GM12878 (cell line): ENCODE measurements around the gene HSPE1. TPM values are rescaled to one million over a fixed set of nuclear protein-coding genes. Genes with fewer than 3 reads are reported as not detected.

Experiments
- BCL3 ChIP-seq: IDR thresholded peaks from 2 replicates; pipeline ENCODE4 v1.6.1; 2011; ENCODE audit warnings: borderline replicate concordance, low read depth, mild to moderate bottlenecking, moderate library complexity, low read length; ENCODE audit not compliant: insufficient read depth, poor library complexity, severe bottlenecking
- BHLHE40 ChIP-seq, 2 experiments: fragments of 450-650 bp in 1 of 2; IDR thresholded peaks; 2 replicates each; pipeline ENCODE4 v1.6.1; 2011 to 2017; ENCODE audit warnings: low read depth in 2 of 2, borderline replicate concordance in 1 of 2, improper control_type of control experiment in 1 of 2, low read length in 1 of 2, mild to moderate bottlenecking in 1 of 2
- BMI1 ChIP-seq: fragments of 450-650 bp; IDR thresholded peaks from 2 replicates; pipeline ENCODE4 v1.6.1; 2016; ENCODE audit warnings: mild to moderate bottlenecking, moderate library complexity, borderline replicate concordance
- CEBPB ChIP-seq, 2 experiments: fragments of 150-350 bp in 1 of 2; IDR thresholded peaks; 2 replicates each; pipeline ENCODE4 v1.6.1; 2012 to 2014; ENCODE audit warnings: low read depth in 2 of 2, low read length in 2 of 2, borderline replicate concordance in 1 of 2, inconsistent platforms in 1 of 2
- CHD1 ChIP-seq: IDR thresholded peaks from 2 replicates; pipeline ENCODE4 v1.6.1; 2012; ENCODE audit warnings: low read depth, low read length, improper control_type of control experiment
- E2F4 ChIP-seq: IDR thresholded peaks from 2 replicates; pipeline ENCODE4 v1.6.1; 2012; ENCODE audit warnings: low read depth, low read length, improper control_type of control experiment
- EED ChIP-seq: sonication (generic); IDR thresholded peaks from 2 replicates; pipeline ENCODE4 v1.6.1; 2016; ENCODE audit warnings: antibody characterized with exemption, low read depth
- HDAC6 ChIP-seq: fragments of 200-600 bp; sonication (generic); IDR thresholded peaks from one replicate; pipeline ENCODE4 v1.8.0; 2017; ENCODE audit warnings: antibody characterized with exemption; ENCODE audit not compliant: unreplicated experiment
- IKZF1 ChIP-seq: fragments of 450-650 bp; conservative IDR thresholded peaks from 2 replicates; pipeline ENCODE4 v1.6.1; 2017; ENCODE audit warnings: antibody characterized with exemption, mild to moderate bottlenecking
- IRF5 ChIP-seq: fragments of 450-650 bp; IDR thresholded peaks from 2 replicates; pipeline ENCODE4 v1.6.1; 2017; ENCODE audit warnings: borderline replicate concordance
- JUND ChIP-seq: IDR thresholded peaks from 2 replicates; pipeline ENCODE4 v1.6.1; 2012; ENCODE audit warnings: low read depth, mild to moderate bottlenecking, low read length, improper control_type of control experiment, moderate library complexity
- MYB ChIP-seq: fragments of 150-350 bp; IDR thresholded peaks from 2 replicates; pipeline ENCODE4 v1.6.1; 2014; ENCODE audit warnings: mild to moderate bottlenecking, low read depth, low read length, borderline replicate concordance
- PML ChIP-seq: IDR thresholded peaks from 2 replicates; pipeline ENCODE4 v1.6.1; 2012; ENCODE audit warnings: low read length, inconsistent platforms
- POLR2AphosphoS5 ChIP-seq: IDR thresholded peaks from 2 replicates; pipeline ENCODE4 v1.6.1; 2011; ENCODE audit warnings: mild to moderate bottlenecking, low read length, inconsistent platforms
- RFX5 ChIP-seq: IDR thresholded peaks from 2 replicates; pipeline ENCODE4 v1.6.1; 2011; ENCODE audit warnings: low read depth, low read length, improper control_type of control experiment
- SIN3A ChIP-seq: IDR thresholded peaks from 2 replicates; pipeline ENCODE4 v1.6.1; 2012; ENCODE audit warnings: low read depth, low read length, improper control_type of control experiment
- SRF ChIP-seq, 2 experiments: IDR thresholded peaks; 2 replicates each; pipeline ENCODE4 v1.6.1; 2011; ENCODE audit warnings: low read depth in 2 of 2, low read length in 2 of 2, mild to moderate bottlenecking in 1 of 2, moderate library complexity in 1 of 2
- TBL1XR1 ChIP-seq: IDR thresholded peaks from 2 replicates; pipeline ENCODE4 v1.6.1; 2012; ENCODE audit warnings: low read depth, low read length, improper control_type of control experiment
- TCF12 ChIP-seq: IDR thresholded peaks from 2 replicates; pipeline ENCODE4 v1.6.1; 2011; ENCODE audit warnings: low read depth, mild to moderate bottlenecking, low read length
- TCF7 ChIP-seq: IDR thresholded peaks from 2 replicates; pipeline ENCODE4 v1.6.1; 2014; ENCODE audit warnings: antibody characterized with exemption, borderline replicate concordance
- YY1 ChIP-seq: IDR thresholded peaks from 2 replicates; pipeline ENCODE4 v1.6.1; 2011; ENCODE audit warnings: low read depth, mild to moderate bottlenecking, low read length
- ZNF622 ChIP-seq: fragments of 450-650 bp; IDR thresholded peaks from 2 replicates; pipeline ENCODE4 v1.6.1; 2017; ENCODE audit warnings: mild to moderate bottlenecking, inconsistent platforms
- polyA plus RNA-seq, 11 experiments: library from polyadenylated mRNA; depleted of rRNA in 4 of 11; unstranded in 6 of 11; stranded (reverse) in 5 of 11; fragments of >200 nt; fragmentation: Nextera tagmentation in 4 of 11; fragmentation: Illumina TruSeq in 1 of 11; extraction: Ambion mirVana in 4 of 11; extraction: Trizol in 1 of 11; gene quantifications; 1 replicate in 1 of 11; 2 replicates in 10 of 11; pipeline versions ENCODE4 v1.2.1 to v1.2.3, GENCODE V29; 2011 to 2016; ENCODE audit warnings: inconsistent platforms in 2 of 11, missing spikeins in 2 of 11, low read depth in 1 of 11
- total RNA-seq, 4 experiments: library from RNA; depleted of rRNA in 3 of 4; stranded (reverse); fragments of >200 nt in 3 of 4; fragmentation: Illumina TruSeq in 1 of 4; extraction: Trizol in 1 of 4; gene quantifications; 2 replicates each; pipeline versions ENCODE4 v1.2.1 to v1.2.3, GENCODE V29; 2013 to 2021
- TF ChIP-seq, protein P1 (sequence below): fragments of 450-650 bp; IDR thresholded peaks from 2 replicates; pipeline ENCODE4 v1.6.1; 2017; ENCODE audit warnings: antibody characterized with exemption, mild to moderate bottlenecking, moderate library complexity

Gene HSPE1
- total and polyA plus RNA-seq, 10 of the 15 experiments (the other 5 are each of a cell fraction or from before 2014, with no cell fraction given): 180 to 1,096 (median 505) TPM

DNA sequence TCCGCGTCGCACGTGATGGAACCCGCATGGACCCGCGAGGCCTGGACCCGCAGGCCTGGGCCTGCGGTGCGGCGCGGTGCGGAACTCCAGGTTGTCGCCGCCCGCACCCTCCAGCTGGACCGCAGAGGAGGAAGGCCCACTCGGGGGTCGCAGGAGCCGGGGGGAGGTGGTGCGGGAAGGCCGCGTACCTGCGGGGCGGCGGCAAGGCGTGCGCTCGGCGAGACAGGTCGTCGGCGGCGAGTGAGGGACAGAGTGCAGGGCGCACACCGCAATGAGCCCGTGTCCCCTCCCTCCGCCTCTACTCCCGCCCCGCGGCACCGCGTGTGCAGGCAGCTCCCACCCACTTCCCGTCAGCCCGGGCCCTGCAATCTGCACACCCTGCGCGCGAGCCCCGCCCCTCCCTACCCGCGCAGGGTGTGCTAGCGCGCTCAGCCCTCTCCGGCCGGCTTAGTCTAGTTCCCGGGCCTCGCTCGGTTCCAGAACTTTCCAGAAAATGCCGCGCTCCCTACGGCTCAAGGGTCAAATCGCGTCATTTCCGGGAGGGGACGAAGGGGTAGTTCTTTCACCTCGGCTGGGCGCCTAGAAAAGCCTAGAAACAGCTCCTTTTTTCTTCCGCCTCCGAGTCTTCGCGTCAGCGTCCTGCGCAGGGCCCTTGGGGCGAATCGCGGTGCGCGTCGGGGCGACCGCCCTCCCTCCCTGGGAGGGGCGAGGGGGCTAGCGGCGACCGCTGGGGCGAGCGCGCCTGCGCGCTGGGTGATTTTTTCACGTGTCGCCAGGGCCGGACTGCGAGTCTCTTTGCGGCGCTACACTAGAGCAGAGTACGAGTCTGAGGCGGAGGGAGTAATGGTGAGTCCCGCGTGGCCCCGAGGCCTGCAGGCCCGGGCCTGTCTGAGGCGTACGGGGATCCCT, at the start of gene HSPE1, which contains the start of gene HSPD1 (continued):
- no peak for TF ChIP-seq ZNF622
- peak in 1 of 2 experiments; percentile 80; a peak in 2 of 4 replicates for TF ChIP-seq SRF (IDR thresholded peaks at IDR 0.05; ENCODE audit: low read depth in 2 of 2, low read length in 2 of 2)
- TF ChIP-seq JUND: peak; percentile 7; the same call in 1 of the 2 replicates
- peak; percentile 8; the same call in 1 of the 2 replicates for TF ChIP-seq RFX5
- TF ChIP-seq EED: peak; percentile 63; the same call in 1 of the 2 replicates
- TF ChIP-seq TCF12: 0 out of 2 replicates have a peak, but pooled peaks have one; percentile 16
- TF ChIP-seq BMI1: no peak
- TF ChIP-seq PML: peak; percentile 86
- TF ChIP-seq BCL3: peak; percentile 76
- TF ChIP-seq E2F4: peak; percentile 36; the same call in 1 of the 2 replicates
- TF ChIP-seq TCF7: 0 out of 2 replicates have a peak, but pooled peaks have one; percentile 5
- peak; percentile 90; the same call in 1 of the 2 replicates for TF ChIP-seq YY1
- no peak for TF ChIP-seq MYB
- peak; percentile 76 to 91 for TF ChIP-seq BHLHE40 (IDR thresholded peaks at IDR 0.05; ENCODE audit: borderline replicate concordance in 1 of 2, low read depth in 2 of 2, low read length in 1 of 2)
- TF ChIP-seq POLR2AphosphoS5: peak; percentile 90
- TF ChIP-seq IKZF1: peak; percentile 99
- no peak; the same call in none of the 2 replicates for TF ChIP-seq TBL1XR1
- no peak; the same call in 1 of the 2 replicates for TF ChIP-seq CHD1
- no peak for TF ChIP-seq HDAC6
- TF ChIP-seq SIN3A: no peak
- TF ChIP-seq, protein P1, sequence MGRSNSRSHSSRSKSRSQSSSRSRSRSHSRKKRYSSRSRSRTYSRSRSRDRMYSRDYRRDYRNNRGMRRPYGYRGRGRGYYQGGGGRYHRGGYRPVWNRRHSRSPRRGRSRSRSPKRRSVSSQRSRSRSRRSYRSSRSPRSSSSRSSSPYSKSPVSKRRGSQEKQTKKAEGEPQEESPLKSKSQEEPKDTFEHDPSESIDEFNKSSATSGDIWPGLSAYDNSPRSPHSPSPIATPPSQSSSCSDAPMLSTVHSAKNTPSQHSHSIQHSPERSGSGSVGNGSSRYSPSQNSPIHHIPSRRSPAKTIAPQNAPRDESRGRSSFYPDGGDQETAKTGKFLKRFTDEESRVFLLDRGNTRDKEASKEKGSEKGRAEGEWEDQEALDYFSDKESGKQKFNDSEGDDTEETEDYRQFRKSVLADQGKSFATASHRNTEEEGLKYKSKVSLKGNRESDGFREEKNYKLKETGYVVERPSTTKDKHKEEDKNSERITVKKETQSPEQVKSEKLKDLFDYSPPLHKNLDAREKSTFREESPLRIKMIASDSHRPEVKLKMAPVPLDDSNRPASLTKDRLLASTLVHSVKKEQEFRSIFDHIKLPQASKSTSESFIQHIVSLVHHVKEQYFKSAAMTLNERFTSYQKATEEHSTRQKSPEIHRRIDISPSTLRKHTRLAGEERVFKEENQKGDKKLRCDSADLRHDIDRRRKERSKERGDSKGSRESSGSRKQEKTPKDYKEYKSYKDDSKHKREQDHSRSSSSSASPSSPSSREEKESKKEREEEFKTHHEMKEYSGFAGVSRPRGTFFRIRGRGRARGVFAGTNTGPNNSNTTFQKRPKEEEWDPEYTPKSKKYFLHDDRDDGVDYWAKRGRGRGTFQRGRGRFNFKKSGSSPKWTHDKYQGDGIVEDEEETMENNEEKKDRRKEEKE: no peak
- TF ChIP-seq IRF5: no peak
- no peak for TF ChIP-seq CEBPB (IDR thresholded peaks at IDR 0.05; ENCODE audit: borderline replicate concordance in 1 of 2, low read depth in 2 of 2, low read length in 2 of 2)
